ENCODE data around the gene KIRREL3. TPM values are rescaled to one million over a fixed set of nuclear protein-coding genes. Genes with fewer than 3 reads are reported as not detected.
"Not testable (repeated sequence)": the region's sequence is repeated elsewhere in the genome, so short reads cannot be mapped to it uniquely, and the experiment has no call there.

Gene KIRREL3
- total RNA-seq, 1 donor from 2014 or later = not detected

DNA sequence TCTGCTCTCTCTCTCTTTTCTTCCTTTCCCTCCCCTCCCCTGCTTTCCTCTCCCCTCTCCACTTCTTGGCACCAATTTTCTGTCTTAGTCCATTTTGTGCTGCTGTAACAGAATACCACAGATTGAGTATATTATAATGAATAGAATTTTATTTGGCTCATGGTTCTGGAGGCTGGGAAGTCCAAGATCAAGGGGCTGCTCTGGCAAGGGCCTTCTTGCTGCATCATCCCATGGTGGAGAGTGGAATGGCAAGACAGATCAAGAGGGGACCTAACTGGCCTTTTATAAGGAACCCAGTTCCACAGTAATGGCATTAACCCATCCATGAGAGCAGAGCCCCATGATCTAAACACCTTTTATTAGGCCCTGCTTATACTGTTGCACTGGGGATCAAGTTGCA lies 600.6 kb downstream of the KIRREL3 start:
- Histone ChIP-seq H3K27ac (no peak overlapping the region), H3K4me3 (no peak overlapping the region), H3K4me1 (no peaks in the 10 kb centered on the region), H3K27me3 (no peaks in the 10 kb centered on the region), H3K36me3 (no peaks in the 10 kb centered on the region), H3K9me3 (no peaks in the 10 kb centered on the region)
- DNase-seq (no peak), ATAC-seq (no peak)
- no peak for TF ChIP-seq CTCF (IDR thresholded peaks at IDR 0.05)
- intact Hi-C loops (cut with DNase I) = no loop called here

DNA sequence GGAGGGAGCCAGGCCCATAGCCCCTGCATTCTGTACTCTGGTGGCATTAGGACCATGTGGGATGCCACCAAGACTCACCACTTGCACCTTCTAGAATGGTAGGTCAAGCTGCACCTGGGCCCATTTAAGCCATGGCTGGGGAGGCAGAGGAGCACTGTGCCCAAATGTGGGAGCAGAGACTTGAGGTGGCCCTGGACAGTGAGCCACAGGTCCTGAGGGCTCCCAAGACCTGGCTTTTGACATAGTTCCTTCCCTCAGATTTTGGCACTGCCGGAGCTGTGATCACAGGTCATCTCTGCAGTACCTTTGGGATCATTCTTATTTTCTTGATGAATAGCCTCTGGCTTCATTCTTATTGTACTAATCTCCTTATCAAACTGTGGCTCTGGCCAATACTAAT lies 601.8 kb downstream of the KIRREL3 start:
- H3K4me3 ChIP-seq = no peak overlapping the region
- ATAC-seq (no peak), DNase-seq (peak; percentile 33)
- no peaks in the 10 kb centered on the region for H3K9me3 ChIP-seq
- intact Hi-C loops (cut with DNase I) = no loop called here
- no peak overlapping the region for H3K27ac ChIP-seq
- no peaks in the 10 kb centered on the region for H3K27me3 ChIP-seq
- no peaks in the 10 kb centered on the region for H3K36me3 ChIP-seq
- TF ChIP-seq CTCF (IDR thresholded peaks at IDR 0.05) = no peak
- H3K4me1 ChIP-seq = no peaks in the 10 kb centered on the region

- ATAC-seq = no peak
- intact Hi-C loops (cut with DNase I) = no loop called here
- no peaks in the 10 kb centered on the region for H3K27me3 ChIP-seq
Observed at GRCh38 chr11:126398296-126398695, 602.3 kb downstream of the KIRREL3 start.

GRCh38 chr11:126396965-126397364 lies 603.6 kb downstream of the KIRREL3 start:
- no peaks in the 10 kb centered on the region for H3K9me3 ChIP-seq
- intact Hi-C loops (cut with DNase I) = no loop called here
- H3K36me3 ChIP-seq = no peaks in the 10 kb centered on the region
- H3K27me3 ChIP-seq = no peaks in the 10 kb centered on the region
- H3K27ac ChIP-seq = no peak overlapping the region
- H3K4me1 ChIP-seq = peaks cover 9% of the 10 kb centered on the region
- TF ChIP-seq CTCF (IDR thresholded peaks at IDR 0.05) = no peak
- ATAC-seq = no peak
- H3K4me3 ChIP-seq = no peak overlapping the region
- DNase-seq = no peak

More at GRCh38 chr11:126398296-126398695, 602.3 kb downstream of the KIRREL3 start:
- no peak overlapping the region for H3K27ac ChIP-seq
- TF ChIP-seq CTCF (IDR thresholded peaks at IDR 0.05) = no peak
- H3K4me3 ChIP-seq = no peak overlapping the region
- no peaks in the 10 kb centered on the region for H3K36me3 ChIP-seq
- no peaks in the 10 kb centered on the region for H3K4me1 ChIP-seq
- no peaks in the 10 kb centered on the region for H3K9me3 ChIP-seq
- peak; percentile 40 for DNase-seq

DNA sequence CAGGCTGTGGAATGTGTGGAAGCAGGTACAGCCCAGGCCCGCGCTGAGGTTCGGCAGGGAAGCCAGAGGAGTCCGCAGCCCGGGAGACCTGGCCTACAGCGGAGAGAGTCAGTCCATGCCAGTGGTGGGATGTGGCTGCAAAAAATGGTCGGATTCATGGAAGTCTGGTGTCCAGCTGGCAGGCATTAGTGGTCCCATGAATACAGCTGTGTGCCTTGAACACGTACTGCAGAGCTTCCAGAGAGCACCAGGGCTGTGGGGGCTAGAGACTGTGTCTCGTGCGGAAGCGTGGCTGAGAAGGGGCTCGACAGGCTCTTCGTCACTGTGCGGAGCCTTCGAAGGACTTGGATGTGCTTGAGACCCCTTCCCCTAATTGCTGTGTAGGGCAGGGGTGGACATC lies 604.3 kb downstream of the KIRREL3 start:
- H3K27ac ChIP-seq; H3K36me3 ChIP-seq; intact Hi-C loops (cut with DNase I); H3K27me3 ChIP-seq; ATAC-seq; H3K9me3 ChIP-seq; H3K4me3 ChIP-seq: not testable (repeated sequence)
- peak; percentile 38 for DNase-seq
- peaks cover 12% of the 10 kb centered on the region for H3K4me1 ChIP-seq

DNA sequence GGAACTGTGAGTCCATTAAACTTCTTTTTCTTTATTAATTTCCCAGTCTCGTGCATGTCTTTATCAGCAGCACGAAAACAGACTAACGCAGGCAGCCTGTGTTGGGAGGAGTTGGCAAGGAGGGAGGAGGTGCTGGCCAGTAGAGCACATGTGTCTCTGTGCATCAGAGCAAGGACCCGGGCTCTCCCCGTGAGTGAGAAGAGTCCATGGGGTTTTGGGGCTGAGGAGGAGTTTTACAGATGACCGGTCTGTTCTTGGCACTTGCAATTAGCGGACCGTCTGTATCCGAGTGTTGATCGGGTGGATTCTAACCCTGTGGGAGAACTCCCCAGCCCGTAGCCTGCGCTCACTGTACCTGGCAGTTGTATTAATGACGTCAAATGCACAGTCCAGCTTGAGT lies 604.8 kb downstream of the KIRREL3 start:
- intact Hi-C loops (cut with DNase I); H3K27me3 ChIP-seq; H3K9me3 ChIP-seq; H3K4me3 ChIP-seq; H3K36me3 ChIP-seq; H3K27ac ChIP-seq: not testable (repeated sequence)
- ATAC-seq (peak; percentile 8), DNase-seq (peak; percentile 29)
- H3K4me1 ChIP-seq = peaks cover 13% of the 10 kb centered on the region

- ATAC-seq = peak; percentile 60
- intact Hi-C loops (cut with DNase I); H3K36me3 ChIP-seq; H3K27me3 ChIP-seq; H3K4me3 ChIP-seq; H3K27ac ChIP-seq; H3K9me3 ChIP-seq: not testable (repeated sequence)
- DNase-seq = peak; percentile 38
- peaks cover 13% of the 10 kb centered on the region for H3K4me1 ChIP-seq
Observed at GRCh38 chr11:126394634-126395072, 605.9 kb downstream of the KIRREL3 start.
